ENCODE data around the gene AQR.

The AQR gene

DNA sequence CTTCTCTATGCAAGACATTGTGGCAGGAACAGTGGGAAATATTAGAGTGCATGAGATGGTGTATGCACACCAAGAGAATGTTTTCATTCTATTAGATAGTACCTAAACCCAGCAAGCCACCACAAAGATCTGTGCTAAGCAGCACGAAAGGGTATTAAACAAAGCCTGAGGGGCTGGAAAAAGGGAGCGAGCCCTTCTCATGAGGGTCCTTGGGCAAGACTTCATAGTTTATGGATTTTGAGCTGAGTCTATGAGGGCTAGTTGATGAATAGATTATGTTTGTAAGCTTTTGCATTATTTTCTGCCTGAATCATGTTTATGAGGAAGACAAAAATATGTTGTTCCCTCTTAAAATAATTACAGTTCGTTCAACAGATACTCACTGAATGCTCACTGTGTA, 164.8 kb downstream of the AQR start:
- DNase-seq (ENCODE audit: low read depth in 2 of 2), result no peak
- TF ChIP-seq, protein P1, sequence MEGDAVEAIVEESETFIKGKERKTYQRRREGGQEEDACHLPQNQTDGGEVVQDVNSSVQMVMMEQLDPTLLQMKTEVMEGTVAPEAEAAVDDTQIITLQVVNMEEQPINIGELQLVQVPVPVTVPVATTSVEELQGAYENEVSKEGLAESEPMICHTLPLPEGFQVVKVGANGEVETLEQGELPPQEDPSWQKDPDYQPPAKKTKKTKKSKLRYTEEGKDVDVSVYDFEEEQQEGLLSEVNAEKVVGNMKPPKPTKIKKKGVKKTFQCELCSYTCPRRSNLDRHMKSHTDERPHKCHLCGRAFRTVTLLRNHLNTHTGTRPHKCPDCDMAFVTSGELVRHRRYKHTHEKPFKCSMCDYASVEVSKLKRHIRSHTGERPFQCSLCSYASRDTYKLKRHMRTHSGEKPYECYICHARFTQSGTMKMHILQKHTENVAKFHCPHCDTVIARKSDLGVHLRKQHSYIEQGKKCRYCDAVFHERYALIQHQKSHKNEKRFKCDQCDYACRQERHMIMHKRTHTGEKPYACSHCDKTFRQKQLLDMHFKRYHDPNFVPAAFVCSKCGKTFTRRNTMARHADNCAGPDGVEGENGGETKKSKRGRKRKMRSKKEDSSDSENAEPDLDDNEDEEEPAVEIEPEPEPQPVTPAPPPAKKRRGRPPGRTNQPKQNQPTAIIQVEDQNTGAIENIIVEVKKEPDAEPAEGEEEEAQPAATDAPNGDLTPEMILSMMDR (IDR thresholded peaks at IDR 0.05; ENCODE audit: low read depth, low read length), result no peak
- no peak overlapping the region for H3K4me3 ChIP-seq (replicated peaks in 1 of 2; ENCODE audit: low read depth in 2 of 2, low read length in 2 of 2)

DNA sequence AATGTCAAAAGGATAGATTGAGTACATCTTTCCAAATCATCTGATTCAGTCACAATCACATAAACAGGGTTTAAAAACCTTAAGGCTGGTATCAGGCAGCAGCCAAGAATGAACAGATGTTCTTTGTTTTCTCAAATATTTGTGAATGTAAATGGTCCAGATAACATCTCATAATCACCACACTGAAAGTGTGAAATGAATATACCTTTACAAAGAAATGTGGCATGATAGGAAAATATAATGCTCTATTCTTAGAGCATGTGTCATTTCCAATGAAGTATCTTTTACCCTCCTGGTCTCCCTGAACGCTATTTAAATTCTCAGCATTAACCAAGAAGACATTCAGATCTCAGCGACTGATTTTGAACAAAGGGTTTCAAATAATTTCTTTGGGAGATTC, 165.4 kb downstream of the AQR start:
- TF ChIP-seq, protein P1 (IDR thresholded peaks at IDR 0.05; ENCODE audit: low read depth, low read length), result no peak
- no peak overlapping the region for H3K4me3 ChIP-seq (replicated peaks in 1 of 2; ENCODE audit: low read depth in 2 of 2, low read length in 2 of 2)
- no peak for DNase-seq (ENCODE audit: low read depth in 2 of 2)

DNA sequence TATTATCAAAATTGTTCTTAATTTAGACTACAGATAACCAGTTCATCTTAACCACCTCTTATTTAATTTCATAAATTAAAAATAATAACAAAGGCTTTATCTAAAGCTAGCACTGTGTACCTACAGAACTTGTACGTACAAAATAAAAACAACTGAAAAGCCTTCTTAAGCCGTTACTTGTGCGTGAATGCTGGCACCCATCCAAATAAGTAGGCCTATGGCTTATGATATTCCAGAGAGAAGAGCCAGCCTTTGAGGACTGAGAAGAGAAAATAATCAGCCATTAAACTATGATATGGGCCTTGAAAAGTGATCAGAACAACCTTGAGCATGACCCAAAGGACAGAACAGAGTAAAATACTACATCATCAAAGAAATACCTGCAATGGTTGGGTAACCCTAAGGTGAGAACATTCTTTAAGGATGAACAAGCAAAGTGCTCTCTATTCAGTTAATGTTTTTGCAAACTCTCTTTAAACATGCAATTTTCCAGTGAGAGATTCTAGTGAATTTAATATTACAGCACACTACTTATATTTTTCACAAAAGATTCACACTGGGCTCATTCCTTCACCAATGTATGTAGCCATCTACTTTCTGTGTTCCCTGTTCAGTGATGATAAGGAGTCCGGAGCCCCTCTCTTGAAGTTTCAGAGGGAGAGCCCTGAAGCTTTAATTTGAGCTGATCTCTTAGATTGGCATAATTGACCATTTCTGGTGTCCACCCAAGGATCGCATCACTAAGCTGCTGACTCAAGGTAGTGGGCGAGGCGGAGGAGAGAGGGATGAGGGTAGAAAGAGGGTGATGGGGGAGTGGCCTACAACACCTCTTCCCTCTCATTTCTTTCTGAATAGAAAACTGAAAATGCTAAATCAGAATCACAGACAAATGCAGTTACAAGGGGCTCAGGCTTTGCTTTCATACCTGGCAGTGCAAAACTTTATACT, 166.5 kb downstream of the AQR start:
- TF ChIP-seq, protein P1 (IDR thresholded peaks at IDR 0.05; ENCODE audit: low read depth, low read length), result no peak
- H3K4me3 ChIP-seq (replicated peaks in 1 of 2; ENCODE audit: low read depth in 2 of 2, low read length in 2 of 2), result no peak overlapping the region
- DNase-seq (ENCODE audit: low read depth in 2 of 2), result no peak

DNA sequence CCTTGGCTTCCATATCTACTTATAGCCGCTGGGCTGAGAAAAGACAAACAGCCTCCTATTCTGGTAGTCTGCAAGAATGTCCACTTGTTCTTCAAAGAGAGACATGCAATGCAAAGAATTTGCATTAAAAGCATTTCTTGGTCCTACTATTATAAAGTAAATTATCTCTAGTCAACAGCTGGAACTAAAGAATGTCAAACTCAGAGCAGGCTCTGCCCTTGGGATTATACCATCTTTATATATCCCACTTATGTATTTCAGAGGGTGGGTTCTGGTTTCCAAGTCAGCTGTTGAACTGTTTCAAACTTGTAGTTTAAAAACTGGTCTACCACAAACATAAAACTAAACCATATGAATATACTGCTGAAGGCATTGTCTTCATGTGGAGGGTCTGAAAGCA, 167.2 kb downstream of the AQR start:
- H3K4me3 ChIP-seq (replicated peaks in 1 of 2; ENCODE audit: low read depth in 2 of 2, low read length in 2 of 2), result no peak overlapping the region
- TF ChIP-seq, protein P1 (IDR thresholded peaks at IDR 0.05; ENCODE audit: low read depth, low read length), result no peak
- no peak for DNase-seq (ENCODE audit: low read depth in 2 of 2)
